Measurements from ENCODE around the gene RER1.

- TF ChIP-seq, protein P1, sequence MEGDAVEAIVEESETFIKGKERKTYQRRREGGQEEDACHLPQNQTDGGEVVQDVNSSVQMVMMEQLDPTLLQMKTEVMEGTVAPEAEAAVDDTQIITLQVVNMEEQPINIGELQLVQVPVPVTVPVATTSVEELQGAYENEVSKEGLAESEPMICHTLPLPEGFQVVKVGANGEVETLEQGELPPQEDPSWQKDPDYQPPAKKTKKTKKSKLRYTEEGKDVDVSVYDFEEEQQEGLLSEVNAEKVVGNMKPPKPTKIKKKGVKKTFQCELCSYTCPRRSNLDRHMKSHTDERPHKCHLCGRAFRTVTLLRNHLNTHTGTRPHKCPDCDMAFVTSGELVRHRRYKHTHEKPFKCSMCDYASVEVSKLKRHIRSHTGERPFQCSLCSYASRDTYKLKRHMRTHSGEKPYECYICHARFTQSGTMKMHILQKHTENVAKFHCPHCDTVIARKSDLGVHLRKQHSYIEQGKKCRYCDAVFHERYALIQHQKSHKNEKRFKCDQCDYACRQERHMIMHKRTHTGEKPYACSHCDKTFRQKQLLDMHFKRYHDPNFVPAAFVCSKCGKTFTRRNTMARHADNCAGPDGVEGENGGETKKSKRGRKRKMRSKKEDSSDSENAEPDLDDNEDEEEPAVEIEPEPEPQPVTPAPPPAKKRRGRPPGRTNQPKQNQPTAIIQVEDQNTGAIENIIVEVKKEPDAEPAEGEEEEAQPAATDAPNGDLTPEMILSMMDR (conservative IDR thresholded peaks at IDR 0.05 in 1 of 2, IDR thresholded peaks at IDR 0.05 in 1 of 2; ENCODE audit: extremely low read depth in 1 of 2, insufficient read depth in 1 of 2, low read depth in 1 of 2, low read length in 2 of 2): no peak
- TF ChIP-seq EZH2 (IDR thresholded peaks at IDR 0.05; ENCODE audit: borderline replicate concordance, low read length): no peak
These were observed 2.6 kb downstream of the RER1 start for GRCh38 chr1:2394220-2394619.
